Activated naive CD4-positive, alpha-beta T cell treated with Interleukin-2 at 50 U/mL for 16 hours (primary cell): ENCODE results near the gene ABCC1.

ENCODE experiments used
- DNase-seq: peaks from one replicate; pipeline ENCODE4 v3.0.0-alpha.2; 2020

Gene ABCC1

DNA sequence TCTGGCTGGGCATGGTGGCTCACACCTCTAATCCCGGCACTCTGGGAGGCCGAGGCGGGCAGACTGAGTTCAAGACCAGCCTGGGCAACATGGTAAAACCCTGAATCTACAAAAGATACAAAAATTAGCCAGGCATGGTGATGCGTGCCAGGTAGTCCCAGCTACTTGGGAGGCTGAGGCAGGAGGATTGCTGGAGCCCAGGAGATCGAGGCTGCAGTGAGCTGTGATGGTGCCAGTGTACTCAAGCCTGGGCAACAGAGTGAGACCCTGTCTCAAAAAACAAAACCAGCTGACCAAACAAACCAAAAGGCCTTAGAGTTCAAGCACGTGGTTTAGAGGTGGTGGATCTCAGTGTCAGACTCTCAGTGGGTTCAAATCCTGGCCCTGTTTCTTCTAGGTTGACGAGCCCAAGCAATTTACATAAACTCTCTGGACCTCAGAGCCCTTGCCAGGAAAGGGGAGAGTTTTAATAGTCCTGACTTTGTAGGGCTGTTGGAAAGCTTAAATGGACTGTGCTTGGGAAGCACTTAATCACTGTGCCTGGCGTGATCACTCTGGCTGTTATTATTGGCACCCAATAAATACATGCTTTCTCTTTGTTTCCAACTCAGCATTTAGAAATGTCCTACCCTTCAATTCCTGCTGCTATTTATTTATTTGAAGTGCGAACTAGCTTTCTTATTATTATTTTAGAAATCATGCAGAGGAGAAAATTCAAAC, 44.7 kb downstream of the ABCC1 start:
- DNase-seq, result no peak

DNA sequence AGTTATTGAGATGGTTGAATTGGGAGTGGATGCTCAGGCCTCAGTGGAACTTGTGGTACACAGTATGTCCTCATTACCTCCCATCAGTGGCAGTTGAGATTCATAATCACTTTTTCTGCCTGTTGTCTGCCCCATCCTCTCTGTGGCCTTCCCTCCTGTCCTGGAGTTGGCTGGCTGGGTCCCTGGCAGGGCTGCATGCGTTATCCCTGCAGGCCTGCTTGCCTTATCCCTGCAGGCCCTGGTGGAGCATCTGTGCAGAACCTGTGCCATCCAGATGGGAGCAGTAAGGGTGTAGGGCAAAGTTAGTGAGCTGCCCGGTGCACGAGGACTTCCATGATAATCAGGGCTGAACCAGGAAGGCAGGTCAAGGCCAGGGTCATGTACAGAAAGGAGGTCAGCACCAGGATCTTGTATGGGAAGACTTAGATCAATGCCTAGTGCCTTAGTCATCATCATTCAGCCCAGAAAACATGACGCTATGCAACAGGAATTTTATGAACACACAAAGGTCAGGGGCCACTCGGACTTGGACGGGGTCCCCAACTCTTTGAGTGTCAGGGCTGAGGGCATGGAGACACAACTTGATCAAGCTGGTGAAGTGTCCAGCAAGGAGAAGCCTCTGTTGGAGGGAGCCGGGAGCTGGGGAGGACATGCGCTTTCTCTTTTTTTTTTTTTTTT, 47.2 kb downstream of the ABCC1 start:
- no peak for DNase-seq

DNA sequence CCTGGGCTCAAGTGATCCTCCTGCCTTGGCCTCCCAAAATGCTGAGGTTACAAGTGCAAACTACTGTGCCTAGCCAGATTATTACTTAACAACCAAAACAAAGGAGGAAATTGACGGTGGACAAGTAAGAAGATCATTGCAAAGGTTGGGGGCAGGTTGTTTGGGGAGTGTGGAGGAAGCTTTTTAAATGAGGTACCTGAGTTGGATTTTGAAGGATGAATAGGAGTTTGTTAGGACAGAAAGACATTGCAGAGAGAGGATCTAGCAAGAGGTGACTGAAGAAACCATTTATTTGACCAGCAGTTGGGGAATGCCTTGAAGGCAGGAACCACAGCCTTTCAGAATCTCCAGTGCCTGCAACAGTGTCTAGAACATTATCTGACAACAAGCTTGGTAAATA, 51.3 kb downstream of the ABCC1 start:
- DNase-seq, result no peak

DNA sequence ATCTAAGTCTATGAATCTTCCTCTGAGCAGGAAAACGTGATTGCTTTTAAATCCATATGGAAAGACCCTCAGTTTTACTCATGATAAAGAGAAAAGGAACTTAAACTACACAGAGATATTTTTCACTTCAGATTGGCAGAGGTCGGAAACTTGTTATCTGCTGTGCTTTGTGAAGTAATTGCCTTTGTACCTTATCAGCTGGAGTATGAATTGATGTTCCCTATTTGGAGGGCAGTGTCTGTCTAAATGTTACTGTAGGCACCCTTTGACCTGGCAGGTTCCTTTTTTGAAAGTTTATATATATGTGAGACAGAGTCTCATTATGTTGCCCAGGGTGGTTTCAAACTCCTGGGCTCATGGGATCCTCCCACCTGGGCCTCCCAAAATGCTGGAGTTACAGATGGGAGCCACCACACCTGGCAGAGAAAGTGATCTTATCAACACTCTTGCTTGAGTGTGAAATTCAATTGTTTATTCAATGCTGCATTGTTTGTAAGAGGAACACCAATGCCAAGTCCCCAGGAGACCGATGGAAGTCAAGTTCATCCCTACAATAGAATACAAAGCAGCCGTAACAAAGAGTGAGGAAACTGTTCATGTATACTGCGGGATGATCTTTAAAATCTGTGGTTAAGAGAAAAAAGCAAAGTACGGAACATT, 52.3 kb downstream of the ABCC1 start:
- DNase-seq, result no peak

DNA sequence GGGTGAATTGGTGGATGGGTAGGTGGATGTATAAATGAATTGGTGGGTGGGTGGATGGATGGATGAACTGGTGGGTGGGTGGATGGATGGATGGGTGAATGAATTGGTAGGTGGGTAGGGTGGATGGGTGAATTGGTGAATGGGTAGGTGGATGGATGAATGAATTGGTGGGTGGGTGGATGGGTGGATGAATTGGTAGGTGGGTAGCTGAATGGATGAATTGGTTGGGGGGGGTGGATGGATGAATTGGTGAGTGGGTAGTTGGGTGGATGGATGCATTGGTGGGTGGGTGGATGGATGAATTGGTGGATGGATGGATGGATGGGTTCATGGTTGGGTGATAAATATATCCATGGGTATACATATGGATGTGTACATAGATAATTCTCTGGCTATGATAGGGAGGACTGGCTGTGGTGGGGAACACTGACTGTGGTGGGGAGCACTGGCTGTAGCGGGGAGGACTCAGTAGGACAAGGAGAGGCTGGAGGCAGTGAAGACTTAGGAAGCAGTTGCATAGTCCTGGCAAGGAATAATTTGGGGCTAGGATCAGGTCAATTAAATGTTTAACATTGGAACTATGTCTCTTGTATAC, 54.4 kb downstream of the ABCC1 start:
- DNase-seq, result no peak

DNA sequence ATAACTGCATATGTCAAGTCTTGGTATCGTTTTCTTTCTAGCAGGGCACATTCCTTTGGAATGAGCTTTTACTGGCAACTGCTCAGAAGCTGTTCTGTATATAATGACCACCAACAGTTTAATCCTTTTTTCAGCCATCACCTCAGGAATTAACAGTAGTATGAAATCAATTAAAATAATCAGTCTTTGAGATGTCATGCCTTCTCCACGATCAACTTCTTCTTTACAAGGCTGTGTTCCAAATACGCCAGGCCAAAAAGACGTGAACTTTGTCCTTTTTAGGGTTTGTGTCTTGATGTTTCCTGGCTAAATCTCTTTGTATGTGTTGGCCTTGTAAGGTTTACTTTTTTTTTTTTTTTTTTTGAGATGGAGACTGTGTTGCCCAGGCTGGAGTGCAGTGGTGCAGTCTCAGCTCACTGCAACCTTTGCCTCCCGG, 54.9 kb downstream of the ABCC1 start:
- no peak for DNase-seq

DNA sequence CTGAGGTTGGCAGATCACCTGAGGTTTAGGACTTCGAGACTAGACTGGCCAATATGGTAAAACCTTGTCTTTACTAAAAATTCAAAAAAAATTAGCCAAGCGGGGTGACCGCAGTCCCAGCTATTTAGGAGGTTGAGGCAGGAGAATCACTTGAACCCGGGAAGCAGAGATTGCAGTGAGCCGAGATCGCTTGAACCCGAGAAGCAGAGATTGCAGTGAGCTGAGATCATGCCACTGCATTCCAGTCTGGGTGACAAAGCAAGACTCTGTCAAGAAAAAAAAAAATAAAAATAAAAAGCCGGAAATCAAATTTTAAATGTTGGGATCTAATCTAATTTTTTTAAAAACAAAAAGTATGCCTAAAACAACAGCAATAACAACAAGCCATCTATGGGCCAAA, 56.3 kb downstream of the ABCC1 start:
- DNase-seq, result no peak

DNA sequence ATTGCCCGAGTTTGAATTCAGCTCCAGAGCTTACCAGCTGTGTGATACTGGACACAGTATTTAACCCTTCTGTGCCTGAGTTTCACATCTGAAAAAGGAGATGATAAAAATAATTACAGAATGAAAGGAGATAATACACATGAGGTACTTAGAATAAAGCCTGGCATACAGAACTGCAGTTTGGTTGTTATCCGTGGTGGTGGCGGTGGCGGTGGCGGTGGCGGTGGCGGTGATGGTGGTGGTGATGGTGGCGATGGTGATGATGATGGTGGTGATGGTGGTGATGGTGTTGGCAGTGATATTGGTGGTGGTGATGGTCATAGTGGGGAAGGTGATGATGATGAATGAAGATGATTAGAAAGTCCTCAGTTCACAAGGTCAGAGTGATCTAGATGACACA, 57.2 kb downstream of the ABCC1 start:
- DNase-seq, result no peak

DNA sequence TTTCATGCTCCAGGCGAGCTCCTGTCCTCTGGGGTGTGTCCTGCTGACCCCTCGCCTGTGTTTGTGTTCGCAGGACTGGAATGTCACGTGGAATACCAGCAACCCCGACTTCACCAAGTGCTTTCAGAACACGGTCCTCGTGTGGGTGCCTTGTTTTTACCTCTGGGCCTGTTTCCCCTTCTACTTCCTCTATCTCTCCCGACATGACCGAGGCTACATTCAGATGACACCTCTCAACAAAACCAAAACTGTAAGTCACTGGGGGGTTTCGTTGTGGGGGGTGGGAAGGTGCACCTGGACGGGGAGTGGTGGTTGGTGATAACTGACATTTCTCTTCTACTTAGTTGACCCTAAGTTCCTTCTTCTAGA, 58.3 kb downstream of the ABCC1 start:
- DNase-seq, result no peak

DNA sequence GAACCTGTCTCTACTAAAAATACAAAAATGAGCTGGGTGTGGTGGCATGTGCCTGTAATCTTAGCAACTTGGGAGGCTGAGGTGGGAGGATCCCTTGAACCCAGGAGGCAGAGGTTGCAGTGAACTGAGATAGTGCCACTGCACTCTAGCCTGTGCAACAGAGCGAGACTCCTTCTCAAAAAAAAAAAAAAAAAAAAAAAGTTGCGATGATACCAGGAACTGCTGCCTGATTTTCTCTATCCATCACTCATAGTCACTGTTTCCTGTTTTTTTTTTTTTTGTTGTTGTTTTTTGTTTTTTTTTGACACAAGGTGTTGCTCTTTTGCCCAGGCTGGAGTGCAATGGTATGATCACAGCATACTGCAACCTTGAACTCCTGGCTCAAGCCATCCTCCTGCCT, 59.2 kb downstream of the ABCC1 start:
- no peak for DNase-seq

DNA sequence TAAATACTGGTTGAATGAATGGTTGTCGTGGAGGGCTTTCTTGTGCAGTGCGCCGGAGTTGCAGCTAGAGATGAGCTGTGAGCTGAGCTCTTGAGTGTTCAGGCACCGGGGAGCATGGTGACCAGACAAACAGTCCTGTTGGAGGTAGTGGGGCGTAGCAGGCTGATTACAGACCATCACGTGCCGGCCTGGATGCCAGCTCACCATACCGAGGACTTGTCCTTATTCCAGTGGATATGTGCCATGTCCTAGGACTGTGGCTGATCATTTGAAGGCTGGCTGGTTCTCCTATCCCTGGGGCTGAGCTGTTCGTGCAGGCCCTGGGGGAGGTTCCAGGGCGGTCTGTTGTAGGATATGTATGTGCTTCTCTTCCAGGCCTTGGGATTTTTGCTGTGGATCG, 60.0 kb downstream of the ABCC1 start:
- no peak for DNase-seq

DNA sequence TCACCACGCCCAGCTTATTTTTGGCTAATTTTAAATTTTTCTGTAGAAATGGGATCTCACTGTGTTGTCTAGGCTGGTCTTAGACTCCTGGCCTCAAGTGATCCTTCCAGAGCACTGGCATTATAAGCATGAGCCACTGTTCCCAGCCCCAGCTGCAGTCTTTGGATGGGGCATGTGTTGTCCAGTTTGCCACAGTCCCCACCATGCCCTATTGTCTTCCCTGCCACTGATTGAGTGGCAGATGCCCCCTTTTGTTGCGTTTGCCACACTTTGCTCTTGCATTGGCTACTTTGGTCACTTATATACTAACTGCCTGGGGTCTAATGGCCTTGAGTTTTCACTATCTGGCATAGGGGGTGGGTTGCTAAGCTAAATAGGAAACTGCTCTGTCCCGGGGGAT, 60.8 kb downstream of the ABCC1 start:
- no peak for DNase-seq

DNA sequence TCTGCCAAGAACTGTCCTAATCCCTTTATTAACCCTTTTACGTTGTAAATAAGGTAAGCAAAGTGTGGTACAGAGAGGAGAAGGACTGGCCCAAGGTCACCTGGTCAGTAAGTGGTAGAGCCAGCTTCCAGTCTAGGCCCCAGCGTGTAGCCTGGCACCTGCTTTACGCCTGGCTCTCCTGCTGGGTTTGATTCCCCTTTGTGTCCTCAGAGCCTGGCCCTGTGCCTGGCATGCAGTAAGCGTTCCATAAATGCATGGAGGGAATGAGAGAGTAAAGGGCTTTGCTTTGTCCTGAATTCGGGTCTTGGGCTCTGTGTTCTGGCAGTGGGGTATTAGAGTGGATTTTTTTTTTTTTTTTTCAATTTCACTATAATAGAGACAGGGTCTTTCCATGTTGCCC, 62.7 kb downstream of the ABCC1 start:
- DNase-seq, result no peak

DNA sequence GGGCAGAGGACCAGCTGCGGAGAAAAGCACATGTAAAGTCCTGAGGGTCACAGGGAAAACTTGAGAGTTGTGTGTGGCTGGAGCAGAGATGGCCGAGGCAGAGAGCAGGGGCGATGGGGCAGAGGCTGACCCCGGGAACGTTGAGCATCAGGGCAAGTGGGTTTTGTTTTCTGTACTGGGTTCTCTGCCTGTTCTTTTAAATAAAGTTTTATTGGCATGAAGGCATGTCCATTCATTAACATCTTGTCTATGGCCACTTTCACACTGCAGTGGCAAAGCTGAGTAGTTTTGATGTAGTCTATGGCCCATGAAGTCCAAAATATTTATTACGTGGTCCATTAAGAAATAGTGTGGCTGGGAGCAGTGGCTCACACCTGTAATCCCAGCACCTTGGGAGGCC, 64.4 kb downstream of the ABCC1 start:
- no peak for DNase-seq

DNA sequence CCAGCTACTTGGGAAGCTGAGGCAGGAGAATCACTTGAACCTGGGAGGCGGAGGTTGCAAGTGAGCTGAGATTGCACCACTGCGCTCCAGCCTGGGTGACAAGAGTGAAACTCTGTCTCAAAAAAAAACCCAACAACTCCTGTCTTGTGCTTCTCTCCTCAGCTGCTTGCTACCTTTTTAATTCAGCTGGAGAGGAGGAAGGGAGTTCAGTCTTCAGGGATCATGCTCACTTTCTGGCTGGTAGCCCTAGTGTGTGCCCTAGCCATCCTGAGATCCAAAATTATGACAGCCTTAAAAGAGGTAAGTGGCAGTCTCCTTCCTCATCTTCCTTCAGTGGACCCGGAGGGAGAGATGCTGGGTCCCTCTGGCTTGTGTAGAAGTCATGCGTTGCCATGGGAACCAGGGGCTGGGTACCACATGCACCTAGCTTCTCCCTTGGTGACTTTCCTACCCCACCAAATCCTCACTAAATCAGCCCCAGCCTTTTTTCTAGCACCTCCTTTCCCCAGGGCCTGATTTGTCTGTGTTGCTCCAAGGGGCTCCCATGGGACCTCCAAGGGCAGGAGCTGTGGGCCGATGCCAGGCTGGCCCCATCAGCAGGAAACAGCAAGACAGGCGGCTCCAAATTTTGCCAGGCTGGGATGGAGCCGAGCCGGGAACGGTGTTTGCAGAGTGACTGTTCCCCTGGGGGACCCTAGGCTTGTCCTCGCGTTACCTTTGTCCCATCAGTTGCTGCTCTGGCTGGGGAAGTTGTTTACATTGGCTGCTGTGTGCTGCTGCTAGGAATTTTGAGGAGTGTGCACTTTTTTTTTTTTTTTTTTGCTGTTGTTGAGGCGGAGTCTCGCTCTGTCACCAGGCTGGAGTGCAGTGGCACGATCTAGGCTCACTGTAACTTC, 65.2 kb downstream of the ABCC1 start:
- DNase-seq, result no peak

DNA sequence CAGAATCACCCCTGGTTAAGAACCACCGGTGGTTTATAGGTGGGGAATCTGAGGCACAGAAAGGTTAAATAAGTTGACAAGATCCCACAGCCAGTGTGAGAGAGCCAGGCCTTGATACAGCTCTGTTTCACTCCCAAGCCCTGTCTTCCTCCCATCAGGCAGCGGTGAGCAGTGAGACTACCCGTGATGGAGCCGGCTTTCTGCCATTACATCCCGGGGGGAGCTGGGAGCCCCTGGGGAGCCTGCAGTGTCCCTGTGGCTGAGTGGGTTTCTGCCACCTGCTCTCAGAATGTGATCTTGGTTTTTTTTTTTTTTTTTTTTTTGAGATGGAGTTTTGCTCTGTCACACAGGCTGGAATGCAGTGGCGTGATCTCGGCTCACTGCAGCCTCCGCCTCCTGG, 66.4 kb downstream of the ABCC1 start:
- DNase-seq, result no peak

DNA sequence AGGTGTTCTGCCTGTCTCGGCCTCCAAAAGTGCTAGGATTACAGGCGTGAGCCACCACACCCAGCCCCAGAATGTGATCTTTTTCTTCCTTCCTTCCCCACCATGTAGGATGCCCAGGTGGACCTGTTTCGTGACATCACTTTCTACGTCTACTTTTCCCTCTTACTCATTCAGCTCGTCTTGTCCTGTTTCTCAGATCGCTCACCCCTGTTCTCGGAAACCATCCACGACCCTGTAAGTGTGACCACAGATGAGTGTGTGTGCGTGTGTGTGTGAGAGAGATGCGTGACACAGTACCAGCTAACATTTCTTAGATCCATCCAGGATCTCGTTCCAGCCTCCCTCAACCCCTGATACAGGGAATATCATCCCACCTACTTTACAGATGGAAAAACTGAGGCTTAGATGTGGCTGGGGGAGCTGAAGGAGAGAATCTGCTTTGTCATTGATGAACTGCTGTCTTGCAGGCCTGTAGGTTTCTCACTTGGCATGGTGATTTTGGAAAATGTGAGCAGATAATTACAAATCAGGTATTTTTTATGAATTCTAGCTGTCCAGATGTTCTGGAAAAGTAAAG, 67.1 kb downstream of the ABCC1 start:
- no peak for DNase-seq

DNA sequence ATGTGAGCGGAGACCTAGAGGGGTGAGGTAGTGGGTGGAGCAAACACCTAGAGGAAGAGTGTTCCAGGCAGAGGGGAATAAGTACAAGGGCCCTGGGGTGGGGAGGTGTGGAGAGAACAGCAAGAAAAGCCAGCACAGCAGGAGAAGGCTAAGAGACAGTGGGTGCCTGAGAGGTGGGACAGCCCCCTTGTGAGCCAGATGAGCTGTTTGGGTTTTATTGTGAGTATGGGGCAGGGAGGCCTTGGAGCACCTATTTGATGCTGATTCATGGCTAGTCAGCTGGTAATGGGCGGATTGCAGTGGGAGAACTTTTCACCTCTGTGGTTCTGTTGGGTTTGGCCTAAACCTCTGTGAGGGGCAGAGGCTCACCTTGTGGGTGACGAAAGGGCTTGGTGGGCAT, 68.4 kb downstream of the ABCC1 start:
- DNase-seq, result no peak

DNA sequence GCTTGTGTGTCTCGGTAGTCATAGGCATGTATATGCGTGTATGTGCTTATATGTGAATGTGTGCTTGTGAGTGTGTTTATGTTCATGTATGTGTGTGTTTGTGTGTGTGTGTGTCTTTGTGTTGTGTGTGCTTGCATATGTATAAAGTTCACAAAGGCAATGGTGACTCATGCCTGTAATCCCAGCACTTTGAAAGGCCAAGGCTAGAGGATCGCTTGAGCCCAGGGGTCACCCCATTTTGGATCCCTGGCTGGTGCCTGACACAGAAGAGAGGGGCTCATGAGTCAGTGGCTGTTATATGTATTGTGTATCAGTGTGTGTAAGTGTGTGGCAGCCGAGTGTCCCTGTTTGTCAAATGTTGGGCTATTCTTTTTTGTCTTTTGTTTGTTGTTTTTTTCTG, 69.3 kb downstream of the ABCC1 start:
- no peak for DNase-seq

DNA sequence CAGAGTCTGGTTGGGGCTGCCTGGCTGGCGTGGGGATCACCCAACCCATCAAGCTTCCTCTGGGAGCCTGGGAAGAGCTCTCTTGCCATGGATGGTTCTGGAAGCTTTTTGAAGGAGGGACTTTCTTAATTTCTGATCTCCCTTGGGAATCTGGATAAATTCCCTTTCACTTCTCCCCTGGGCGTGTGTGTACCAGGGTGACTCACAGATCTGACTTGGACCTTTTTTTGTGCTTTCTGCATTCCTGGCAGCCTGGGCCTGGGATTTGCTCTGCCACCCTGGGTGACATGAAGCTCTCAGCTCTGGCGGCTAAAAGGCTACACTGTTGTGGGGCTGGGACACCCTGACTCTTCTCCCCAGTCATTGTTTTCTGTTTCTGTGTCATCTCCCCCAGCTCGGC, 70.1 kb downstream of the ABCC1 start:
- no peak for DNase-seq

DNA sequence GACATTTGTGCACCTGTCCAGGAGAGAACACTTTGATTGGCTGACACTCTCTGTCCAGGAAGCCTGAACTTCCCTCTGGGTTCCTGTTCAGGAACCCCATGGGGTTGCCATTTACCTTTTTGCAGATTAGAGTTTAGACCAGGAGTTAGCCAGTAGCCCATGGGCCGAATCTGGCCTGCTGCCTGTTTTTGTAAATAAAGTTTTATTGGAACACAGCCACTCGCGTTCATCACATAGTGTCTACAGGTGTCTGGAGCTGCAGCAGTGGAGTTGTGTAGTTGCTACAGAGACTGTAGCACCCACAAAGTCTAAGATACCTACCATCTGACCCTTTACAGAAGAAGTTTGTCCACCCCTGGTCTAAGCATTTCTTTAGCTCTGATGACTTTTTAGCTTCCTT, 70.9 kb downstream of the ABCC1 start:
- no peak for DNase-seq

DNA sequence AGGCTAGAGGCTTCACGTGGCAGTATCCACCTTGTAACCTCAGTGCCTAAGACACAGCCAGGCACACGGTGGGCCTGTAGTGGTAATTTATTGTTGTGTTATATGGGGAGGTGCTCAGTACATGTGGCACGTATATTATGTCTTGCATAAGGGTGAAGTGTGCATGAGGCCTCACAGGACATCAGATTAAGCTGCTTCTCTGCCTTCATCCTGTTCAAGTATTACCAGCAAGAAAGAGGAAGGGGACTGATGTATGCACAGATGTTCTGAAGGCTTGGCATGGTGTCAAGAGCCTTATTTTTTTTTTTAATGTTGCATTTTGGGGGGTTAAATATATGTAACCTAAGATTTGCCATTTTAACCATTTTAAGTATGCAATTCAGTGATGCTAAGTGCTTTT, 71.6 kb downstream of the ABCC1 start:
- no peak for DNase-seq

DNA sequence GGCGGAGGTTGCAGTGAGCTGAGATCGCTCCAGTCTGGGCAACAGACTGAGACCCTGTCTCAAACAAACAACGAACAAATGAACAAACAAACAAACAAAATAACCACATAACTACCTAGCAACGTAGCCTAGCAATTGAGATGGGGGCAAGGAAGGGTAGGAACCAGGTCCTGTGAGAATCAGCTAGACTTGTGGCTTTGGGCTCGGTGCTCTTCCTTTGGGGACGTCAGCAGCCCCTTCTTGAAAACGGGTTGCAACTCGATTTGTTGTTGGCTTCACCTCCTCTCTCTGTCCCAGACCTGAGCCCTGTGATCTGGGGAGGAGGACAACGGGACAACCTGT, 72.2 kb downstream of the ABCC1 start:
- DNase-seq, result no peak
